NCI-H2227 (cell line): Measurements from ENCODE around the gene TRIM25.

Experiments used
- DNase-seq: peaks from one replicate; lab custom pipeline; 2025; ENCODE audit not compliant: unreplicated experiment; lab: John Stamatoyannopoulos, UW

Gene TRIM25

GRCh38 chr17:56896217-56896967 lies 17.5 kb downstream of the TRIM25 start:
- no peak for DNase-seq

- DNase-seq: no peak
Observed at GRCh38 chr17:56894859-56895455, 18.9 kb downstream of the TRIM25 start.

- no peak for DNase-seq
Observed at GRCh38 chr17:56893503-56893902, 20.3 kb downstream of the TRIM25 start.

- no peak for DNase-seq
Observed at GRCh38 chr17:56892333-56892732, 21.5 kb downstream of the TRIM25 start.

GRCh38 chr17:56891751-56892150 lies 22.1 kb downstream of the TRIM25 start:
- no peak for DNase-seq

- DNase-seq: no peak
Observed at GRCh38 chr17:56890906-56891674, 22.8 kb downstream of the TRIM25 start.

- no peak for DNase-seq
Observed at GRCh38 chr17:56890390-56890789, 23.5 kb downstream of the TRIM25 start.

GRCh38 chr17:56887552-56888467 lies 26.0 kb downstream of the TRIM25 start:
- no peak for DNase-seq

GRCh38 chr17:56887105-56887504 lies 26.7 kb downstream of the TRIM25 start:
- DNase-seq: no peak

GRCh38 chr17:56886288-56886731 lies 27.5 kb downstream of the TRIM25 start:
- DNase-seq: no peak

GRCh38 chr17:56885312-56885657 lies 28.6 kb downstream of the TRIM25 start:
- no peak for DNase-seq

- no peak for DNase-seq
Observed at GRCh38 chr17:56884483-56885311, 29.2 kb downstream of the TRIM25 start.

GRCh38 chr17:56883616-56884015 lies 30.2 kb downstream of the TRIM25 start:
- no peak for DNase-seq

GRCh38 chr17:56881685-56882295 lies 32.1 kb downstream of the TRIM25 start:
- no peak for DNase-seq

- no peak for DNase-seq
Observed at GRCh38 chr17:56880571-56880970, 33.3 kb downstream of the TRIM25 start.

GRCh38 chr17:56880133-56880532 lies 33.7 kb downstream of the TRIM25 start:
- DNase-seq: no peak

- no peak for DNase-seq
Observed at GRCh38 chr17:56879280-56879679, 34.6 kb downstream of the TRIM25 start.

- DNase-seq: no peak
Observed at GRCh38 chr17:56876766-56877179, 37.1 kb downstream of the TRIM25 start.

- no peak for DNase-seq
Observed at GRCh38 chr17:56870081-56870651, 43.7 kb downstream of the TRIM25 start.
